ENCODE measurements around the gene RRP1. TPM values are rescaled to one million over a fixed set of nuclear protein-coding genes. Genes with fewer than 3 reads are reported as not detected.

The RRP1 gene
- total RNA-seq, 4 donors from 2014 or later, result 19.5 to 43.2 (median 25.5) TPM

DNA sequence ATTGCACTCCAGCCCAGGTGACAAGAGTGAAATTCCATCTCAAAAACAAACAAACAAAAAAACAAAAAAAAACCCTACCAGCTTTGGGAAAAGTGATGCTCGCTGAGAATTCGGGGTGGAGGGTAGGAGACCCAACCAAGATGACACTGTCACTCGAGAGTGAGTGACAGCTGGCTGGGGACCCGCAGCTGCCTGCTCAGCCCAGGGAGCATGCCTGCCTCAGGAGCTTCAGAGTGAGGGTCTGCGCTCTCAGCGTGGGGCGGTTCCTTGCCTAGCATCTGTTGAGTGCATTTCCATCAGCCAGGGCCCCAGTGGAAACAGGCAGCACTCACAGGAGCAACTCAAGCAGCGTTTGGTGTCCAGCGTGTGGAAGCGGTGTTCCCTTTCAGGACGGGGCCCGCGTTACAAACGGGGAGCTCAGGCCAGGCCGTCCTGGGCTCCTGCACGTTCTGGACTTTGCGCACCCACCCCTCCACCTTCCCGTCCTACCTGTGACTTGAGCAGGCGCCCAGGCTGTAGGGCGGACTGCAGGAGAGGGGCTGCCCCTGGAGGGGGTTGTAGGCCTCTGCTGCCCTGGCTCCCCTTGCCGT lies 19.2 kb upstream of the RRP1 start:
- WGBS, 2 donors, result 92% methylated on average over 21 of the region's 21 CpGs
- no peak for DNase-seq (ENCODE audit: low spot score in 2 of 2)
- intact Hi-C loops (cut with DNase I; ENCODE audit: low total_unique reads), result no loop called here
- TF ChIP-seq, protein P1, sequence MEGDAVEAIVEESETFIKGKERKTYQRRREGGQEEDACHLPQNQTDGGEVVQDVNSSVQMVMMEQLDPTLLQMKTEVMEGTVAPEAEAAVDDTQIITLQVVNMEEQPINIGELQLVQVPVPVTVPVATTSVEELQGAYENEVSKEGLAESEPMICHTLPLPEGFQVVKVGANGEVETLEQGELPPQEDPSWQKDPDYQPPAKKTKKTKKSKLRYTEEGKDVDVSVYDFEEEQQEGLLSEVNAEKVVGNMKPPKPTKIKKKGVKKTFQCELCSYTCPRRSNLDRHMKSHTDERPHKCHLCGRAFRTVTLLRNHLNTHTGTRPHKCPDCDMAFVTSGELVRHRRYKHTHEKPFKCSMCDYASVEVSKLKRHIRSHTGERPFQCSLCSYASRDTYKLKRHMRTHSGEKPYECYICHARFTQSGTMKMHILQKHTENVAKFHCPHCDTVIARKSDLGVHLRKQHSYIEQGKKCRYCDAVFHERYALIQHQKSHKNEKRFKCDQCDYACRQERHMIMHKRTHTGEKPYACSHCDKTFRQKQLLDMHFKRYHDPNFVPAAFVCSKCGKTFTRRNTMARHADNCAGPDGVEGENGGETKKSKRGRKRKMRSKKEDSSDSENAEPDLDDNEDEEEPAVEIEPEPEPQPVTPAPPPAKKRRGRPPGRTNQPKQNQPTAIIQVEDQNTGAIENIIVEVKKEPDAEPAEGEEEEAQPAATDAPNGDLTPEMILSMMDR (IDR thresholded peaks at IDR 0.05), result no peak
- no peak for TF ChIP-seq POLR2A (IDR thresholded peaks at IDR 0.05)
- H3K4me3 ChIP-seq (ENCODE audit: low read depth, poor library complexity, severe bottlenecking), result no peak overlapping the region

GRCh38 chr21:43771199-43771675 lies 18.1 kb upstream of the RRP1 start:
- 63 to 64% methylated on average over 13 of the region's 13 CpGs for WGBS, 2 donors
- intact Hi-C loops (cut with DNase I; ENCODE audit: low total_unique reads), result no loop called here
- TF ChIP-seq, protein P1 (IDR thresholded peaks at IDR 0.05), result no peak
- TF ChIP-seq POLR2A (IDR thresholded peaks at IDR 0.05), result no peak
- no peak overlapping the region for H3K4me3 ChIP-seq (ENCODE audit: low read depth, poor library complexity, severe bottlenecking)
- DNase-seq (ENCODE audit: low spot score in 2 of 2), result no peak

GRCh38 chr21:43771698-43772424 lies 17.5 kb upstream of the RRP1 start:
- no peak for DNase-seq (ENCODE audit: low spot score in 2 of 2)
- H3K4me3 ChIP-seq (ENCODE audit: low read depth, poor library complexity, severe bottlenecking), result no peak overlapping the region
- TF ChIP-seq, protein P1 (IDR thresholded peaks at IDR 0.05), result no peak
- no peak for TF ChIP-seq POLR2A (IDR thresholded peaks at IDR 0.05)
- intact Hi-C loops (cut with DNase I; ENCODE audit: low total_unique reads), result no loop called here
- 74 to 84% methylated on average over 13 of the region's 13 CpGs for WGBS, 2 donors

GRCh38 chr21:43772425-43772821 lies 17.0 kb upstream of the RRP1 start:
- TF ChIP-seq, protein P1 (IDR thresholded peaks at IDR 0.05), result no peak
- TF ChIP-seq POLR2A (IDR thresholded peaks at IDR 0.05), result no peak
- 72 to 74% methylated on average over 6 of the region's 6 CpGs for WGBS, 2 donors
- no peak for DNase-seq (ENCODE audit: low spot score in 2 of 2)
- H3K4me3 ChIP-seq (ENCODE audit: low read depth, poor library complexity, severe bottlenecking), result no peak overlapping the region
- intact Hi-C loops (cut with DNase I; ENCODE audit: low total_unique reads), result no loop called here

DNA sequence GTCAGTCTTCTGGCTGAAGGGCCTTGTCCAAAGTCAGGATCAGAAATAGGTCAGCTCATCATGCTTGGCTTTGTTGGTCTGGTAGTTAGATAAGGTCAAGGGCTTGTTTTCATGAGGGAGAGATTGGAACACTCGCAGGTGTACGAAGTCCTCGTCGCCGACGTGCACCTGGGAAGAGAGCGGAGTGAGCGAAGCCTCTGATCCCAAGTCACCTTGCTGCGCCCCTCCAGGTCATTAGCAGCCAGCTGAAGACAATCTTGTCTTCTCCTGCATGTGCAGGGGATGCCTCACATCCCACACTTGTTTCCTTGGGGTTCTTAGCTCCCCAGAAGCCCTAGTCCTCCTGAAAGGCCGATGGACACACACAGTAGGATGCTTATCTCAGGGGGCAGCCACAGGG lies 15.2 kb upstream of the RRP1 start:
- WGBS, 2 donors, result 91 to 96% methylated on average over 10 of the region's 10 CpGs
- TF ChIP-seq, protein P1 (IDR thresholded peaks at IDR 0.05), result no peak
- no peak for TF ChIP-seq POLR2A (IDR thresholded peaks at IDR 0.05)
- DNase-seq (ENCODE audit: low spot score in 2 of 2), result no peak
- intact Hi-C loops (cut with DNase I; ENCODE audit: low total_unique reads), result no loop called here
- H3K4me3 ChIP-seq (ENCODE audit: low read depth, poor library complexity, severe bottlenecking), result no peak overlapping the region

All from lower leg skin (tissue), 4 donors.